ENCODE results near the gene IGSF9.

Gene IGSF9

GRCh38 chr1:159918352-159919200, 26.8 kb downstream of the IGSF9 start:
- Histone ChIP-seq H3K9ac (ENCODE audit: low read length) (no peak overlapping the region), H3K27me3 (ENCODE audit: control insufficient read depth, insufficient read depth, low read length) (no peaks in the 10 kb centered on the region), H3K4me3 (ENCODE audit: low read depth, low read length) (no peak overlapping the region), H3K36me3 (ENCODE audit: control insufficient read depth, insufficient read depth, low read length) (peaks cover 36% of the 10 kb centered on the region), H3K27ac (ENCODE audit: low read depth, low read length) (no peak overlapping the region), H3K4me1 (ENCODE audit: control insufficient read depth, insufficient read depth, low read length) (peaks cover 64% of the 10 kb centered on the region), H3K9me3 (ENCODE audit: control insufficient read depth, insufficient read depth, low read depth, low read length) (no peaks in the 10 kb centered on the region)

- no peak overlapping the region for H3K27ac ChIP-seq (ENCODE audit: low read depth, low read length)
- peaks cover 36% of the 10 kb centered on the region for H3K36me3 ChIP-seq (ENCODE audit: control insufficient read depth, insufficient read depth, low read length)
- H3K27me3 ChIP-seq (ENCODE audit: control insufficient read depth, insufficient read depth, low read length): no peaks in the 10 kb centered on the region
- H3K9me3 ChIP-seq (ENCODE audit: control insufficient read depth, insufficient read depth, low read depth, low read length): no peaks in the 10 kb centered on the region
- H3K4me3 ChIP-seq (ENCODE audit: low read depth, low read length): no peak overlapping the region
- H3K9ac ChIP-seq (ENCODE audit: low read length): no peak overlapping the region
- H3K4me1 ChIP-seq (ENCODE audit: control insufficient read depth, insufficient read depth, low read length): peaks cover 60% of the 10 kb centered on the region
Measured at GRCh38 chr1:159917533-159918351, 27.7 kb downstream of the IGSF9 start.

- H3K9me3 ChIP-seq (ENCODE audit: control insufficient read depth, insufficient read depth, low read depth, low read length): no peaks in the 10 kb centered on the region
- H3K36me3 ChIP-seq (ENCODE audit: control insufficient read depth, insufficient read depth, low read length): peaks cover 36% of the 10 kb centered on the region
- peak overlapping the region; percentile 83 for H3K27ac ChIP-seq (ENCODE audit: low read depth, low read length)
- peak overlapping the region; percentile 51 for H3K9ac ChIP-seq (ENCODE audit: low read length)
- H3K4me1 ChIP-seq (ENCODE audit: control insufficient read depth, insufficient read depth, low read length): peaks cover 54% of the 10 kb centered on the region
- H3K27me3 ChIP-seq (ENCODE audit: control insufficient read depth, insufficient read depth, low read length): no peaks in the 10 kb centered on the region
- no peak overlapping the region for H3K4me3 ChIP-seq (ENCODE audit: low read depth, low read length)
Measured at GRCh38 chr1:159916242-159917051, 29.0 kb downstream of the IGSF9 start.

- Histone ChIP-seq H3K9ac (ENCODE audit: low read length) (peak overlapping the region; percentile 51), H3K9me3 (ENCODE audit: control insufficient read depth, insufficient read depth, low read depth, low read length) (no peaks in the 10 kb centered on the region), H3K4me3 (ENCODE audit: low read depth, low read length) (no peak overlapping the region), H3K4me1 (ENCODE audit: control insufficient read depth, insufficient read depth, low read length) (peaks cover 59% of the 10 kb centered on the region), H3K27me3 (ENCODE audit: control insufficient read depth, insufficient read depth, low read length) (no peaks in the 10 kb centered on the region), H3K36me3 (ENCODE audit: control insufficient read depth, insufficient read depth, low read length) (peaks cover 34% of the 10 kb centered on the region), H3K27ac (ENCODE audit: low read depth, low read length) (peak overlapping the region; percentile 41; the same call in 1 of the 2 replicates)
Measured at GRCh38 chr1:159915571-159916241, 29.7 kb downstream of the IGSF9 start.

GRCh38 chr1:159914252-159915018, 31.0 kb downstream of the IGSF9 start:
- Histone ChIP-seq H3K36me3 (ENCODE audit: control insufficient read depth, insufficient read depth, low read length) (peaks cover 21% of the 10 kb centered on the region), H3K9ac (ENCODE audit: low read length) (no peak overlapping the region), H3K27ac (ENCODE audit: low read depth, low read length) (no peak overlapping the region), H3K27me3 (ENCODE audit: control insufficient read depth, insufficient read depth, low read length) (no peaks in the 10 kb centered on the region), H3K4me1 (ENCODE audit: control insufficient read depth, insufficient read depth, low read length) (peaks cover 72% of the 10 kb centered on the region), H3K4me3 (ENCODE audit: low read depth, low read length) (no peak overlapping the region), H3K9me3 (ENCODE audit: control insufficient read depth, insufficient read depth, low read depth, low read length) (no peaks in the 10 kb centered on the region)

GRCh38 chr1:159913451-159914192, 31.8 kb downstream of the IGSF9 start:
- Histone ChIP-seq H3K4me1 (ENCODE audit: control insufficient read depth, insufficient read depth, low read length) (peaks cover 79% of the 10 kb centered on the region), H3K9ac (ENCODE audit: low read length) (no peak overlapping the region), H3K9me3 (ENCODE audit: control insufficient read depth, insufficient read depth, low read depth, low read length) (no peaks in the 10 kb centered on the region), H3K27ac (ENCODE audit: low read depth, low read length) (no peak overlapping the region), H3K4me3 (ENCODE audit: low read depth, low read length) (no peak overlapping the region), H3K36me3 (ENCODE audit: control insufficient read depth, insufficient read depth, low read length) (peaks cover 13% of the 10 kb centered on the region), H3K27me3 (ENCODE audit: control insufficient read depth, insufficient read depth, low read length) (no peaks in the 10 kb centered on the region)

- Histone ChIP-seq H3K4me1 (ENCODE audit: control insufficient read depth, insufficient read depth, low read length) (peaks cover 70% of the 10 kb centered on the region), H3K9me3 (ENCODE audit: control insufficient read depth, insufficient read depth, low read depth, low read length) (no peaks in the 10 kb centered on the region), H3K27ac (ENCODE audit: low read depth, low read length) (peak overlapping the region; percentile 66; the same call in 1 of the 2 replicates), H3K27me3 (ENCODE audit: control insufficient read depth, insufficient read depth, low read length) (no peaks in the 10 kb centered on the region), H3K4me3 (ENCODE audit: low read depth, low read length) (no peak overlapping the region), H3K36me3 (ENCODE audit: control insufficient read depth, insufficient read depth, low read length) (no peaks in the 10 kb centered on the region), H3K9ac (ENCODE audit: low read length) (peak overlapping the region; percentile 46)
Measured at GRCh38 chr1:159911326-159912070, 33.9 kb downstream of the IGSF9 start.

GRCh38 chr1:159908031-159908940, 37.1 kb downstream of the IGSF9 start:
- Histone ChIP-seq H3K9ac (ENCODE audit: low read length) (no peak overlapping the region), H3K27ac (ENCODE audit: low read depth, low read length) (no peak overlapping the region), H3K9me3 (ENCODE audit: control insufficient read depth, insufficient read depth, low read depth, low read length) (peaks cover 6% of the 10 kb centered on the region; the same call in 1 of the 2 replicates), H3K36me3 (ENCODE audit: control insufficient read depth, insufficient read depth, low read length) (no peaks in the 10 kb centered on the region), H3K4me1 (ENCODE audit: control insufficient read depth, insufficient read depth, low read length) (peaks cover 39% of the 10 kb centered on the region), H3K4me3 (ENCODE audit: low read depth, low read length) (no peak overlapping the region), H3K27me3 (ENCODE audit: control insufficient read depth, insufficient read depth, low read length) (no peaks in the 10 kb centered on the region)

Measured in HUES6 (cell line).